AG08395 (cell line): Measurements from ENCODE around the gene CFAP221.

Experiments
- DNase-seq: peaks from one replicate; pipeline ENCODE4 v3.0.0; 2012; ENCODE audit warnings: mixed read lengths, low spot score

CFAP221 gene

GRCh38 chr2:119681203-119681867, 137.1 kb downstream of the CFAP221 start:
- no peak for DNase-seq

- DNase-seq, result no peak
Measured at GRCh38 chr2:119681868-119682220, 137.6 kb downstream of the CFAP221 start.

GRCh38 chr2:119682578-119682977, 138.3 kb downstream of the CFAP221 start:
- no peak for DNase-seq

- no peak for DNase-seq
Measured at GRCh38 chr2:119683074-119683712, 138.9 kb downstream of the CFAP221 start.

GRCh38 chr2:119683713-119684443, 139.6 kb downstream of the CFAP221 start:
- DNase-seq, result no peak

- no peak for DNase-seq
Measured at GRCh38 chr2:119684518-119684917, 140.3 kb downstream of the CFAP221 start.

- DNase-seq, result no peak
Measured at GRCh38 chr2:119688616-119689015, 144.4 kb downstream of the CFAP221 start.

- DNase-seq, result no peak
Measured at GRCh38 chr2:119689218-119689617, 145.0 kb downstream of the CFAP221 start.

- no peak for DNase-seq
Measured at GRCh38 chr2:119691189-119691588, 146.9 kb downstream of the CFAP221 start.

- DNase-seq, result no peak
Measured at GRCh38 chr2:119691651-119692245, 147.5 kb downstream of the CFAP221 start.

GRCh38 chr2:119692310-119692709, 148.1 kb downstream of the CFAP221 start:
- DNase-seq, result no peak

- no peak for DNase-seq
Measured at GRCh38 chr2:119692954-119693353, 148.7 kb downstream of the CFAP221 start.

- no peak for DNase-seq
Measured at GRCh38 chr2:119693567-119693966, 149.3 kb downstream of the CFAP221 start.

GRCh38 chr2:119693967-119694366, 149.7 kb downstream of the CFAP221 start:
- no peak for DNase-seq

- DNase-seq, result no peak
Measured at GRCh38 chr2:119694470-119694844, 150.2 kb downstream of the CFAP221 start.

- DNase-seq, result peak; percentile 80
Measured at GRCh38 chr2:119694845-119695521, 150.7 kb downstream of the CFAP221 start.

- no peak for DNase-seq
Measured at GRCh38 chr2:119696005-119696404, 151.8 kb downstream of the CFAP221 start.

- no peak for DNase-seq
Measured at GRCh38 chr2:119696494-119697030, 152.3 kb downstream of the CFAP221 start.

GRCh38 chr2:119697290-119698020, 153.2 kb downstream of the CFAP221 start:
- DNase-seq, result no peak

- DNase-seq, result no peak
Measured at GRCh38 chr2:119698246-119698645, 154.0 kb downstream of the CFAP221 start.

- no peak for DNase-seq
Measured at GRCh38 chr2:119699016-119699606, 154.9 kb downstream of the CFAP221 start.
